Upper lobe of right lung (tissue), 1 donor: ENCODE results near the gene RCC1. TPM values are rescaled to one million over a fixed set of nuclear protein-coding genes. Genes with fewer than 3 reads are reported as not detected.
"Not testable (repeated sequence)": the region's sequence is repeated elsewhere in the genome, so short reads cannot be mapped to it uniquely, and the experiment has no call there.

ENCODE experiments used
- ATAC-seq: fragments of 200-7000 bp; cut with Tn5 transposase; one replicate; pipeline ENCODE4 v1.9.1; 2020; ENCODE audit warnings: mild to moderate bottlenecking, moderate library complexity
- DNase-seq: peaks from one replicate; pipeline ENCODE4 v3.0.0-alpha.2; 2020
- H3K27ac ChIP-seq: fragments of 200-600 bp; one replicate; pipeline ENCODE4 v1.8.0; 2022
- H3K27me3 ChIP-seq: fragments of 200-600 bp; one replicate; pipeline ENCODE4 v1.8.0; 2022; ENCODE audit warnings: mild to moderate bottlenecking
- H3K36me3 ChIP-seq: fragments of 200-600 bp; one replicate; pipeline ENCODE4 v1.8.0; 2022
- H3K4me1 ChIP-seq: fragments of 200-600 bp; one replicate; pipeline ENCODE4 v1.8.0; 2022
- H3K4me3 ChIP-seq: fragments of 200-600 bp; one replicate; pipeline ENCODE4 v1.8.0; 2022; ENCODE audit warnings: mild to moderate bottlenecking
- H3K9me3 ChIP-seq: fragments of 200-600 bp; one replicate; pipeline ENCODE4 v1.8.0; 2022
- intact Hi-C: fragments of 100-400 bp; cut with DNase I; formaldehyde crosslinking; loops from one replicate; pipeline ENCODE4 v1.11.0; 2022
- total RNA-seq: library from RNA; stranded (reverse); fragmentation: NEBNext Ultra II Directional; extraction: Animal tissue kit (Norgen Biotek cat#: 25700); gene quantifications from one replicate; pipeline ENCODE4 v1.2.1, GENCODE V29; 2021
- TF ChIP-seq, protein P1 (sequence below): fragments of 200-600 bp; IDR thresholded peaks from one replicate; pipeline ENCODE4 v1.8.0; 2022; ENCODE audit warnings: antibody characterized with exemption
- donor health status: DM: no; HTN: yes; CAD: no; lungs with severe emphysema.

RCC1 gene
- total RNA-seq, 1 donor from 2014 or later, result 27.9 TPM

DNA sequence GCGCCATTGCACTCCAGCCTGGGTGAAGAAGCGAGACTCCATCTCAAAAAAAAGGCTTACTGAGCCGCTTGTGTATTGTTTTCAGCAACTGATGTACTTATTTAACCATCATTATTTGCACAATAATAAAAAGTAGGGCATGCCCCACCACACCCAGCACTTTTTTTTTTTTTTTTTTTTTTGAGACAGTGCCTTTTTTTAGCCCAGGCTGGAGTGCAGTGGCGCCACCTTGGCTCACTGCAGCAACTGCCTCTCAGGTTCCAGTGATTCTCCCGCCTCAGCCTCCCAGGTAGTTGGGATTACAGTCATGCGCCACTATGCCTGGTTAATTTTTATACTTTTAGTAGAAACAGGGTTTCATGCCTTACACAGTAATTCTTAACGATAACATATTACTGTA, 34.8 kb downstream of the RCC1 start:
- Histone ChIP-seq H3K36me3 (peaks cover 22% of the 10 kb centered on the region), H3K4me3 (no peak overlapping the region), H3K27me3 (no peaks in the 10 kb centered on the region), H3K27ac (no peak overlapping the region), H3K4me1 (no peaks in the 10 kb centered on the region), H3K9me3 (no peaks in the 10 kb centered on the region)
- DNase-seq, result no peak
- TF ChIP-seq, protein P1, sequence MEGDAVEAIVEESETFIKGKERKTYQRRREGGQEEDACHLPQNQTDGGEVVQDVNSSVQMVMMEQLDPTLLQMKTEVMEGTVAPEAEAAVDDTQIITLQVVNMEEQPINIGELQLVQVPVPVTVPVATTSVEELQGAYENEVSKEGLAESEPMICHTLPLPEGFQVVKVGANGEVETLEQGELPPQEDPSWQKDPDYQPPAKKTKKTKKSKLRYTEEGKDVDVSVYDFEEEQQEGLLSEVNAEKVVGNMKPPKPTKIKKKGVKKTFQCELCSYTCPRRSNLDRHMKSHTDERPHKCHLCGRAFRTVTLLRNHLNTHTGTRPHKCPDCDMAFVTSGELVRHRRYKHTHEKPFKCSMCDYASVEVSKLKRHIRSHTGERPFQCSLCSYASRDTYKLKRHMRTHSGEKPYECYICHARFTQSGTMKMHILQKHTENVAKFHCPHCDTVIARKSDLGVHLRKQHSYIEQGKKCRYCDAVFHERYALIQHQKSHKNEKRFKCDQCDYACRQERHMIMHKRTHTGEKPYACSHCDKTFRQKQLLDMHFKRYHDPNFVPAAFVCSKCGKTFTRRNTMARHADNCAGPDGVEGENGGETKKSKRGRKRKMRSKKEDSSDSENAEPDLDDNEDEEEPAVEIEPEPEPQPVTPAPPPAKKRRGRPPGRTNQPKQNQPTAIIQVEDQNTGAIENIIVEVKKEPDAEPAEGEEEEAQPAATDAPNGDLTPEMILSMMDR, result no peak
- ATAC-seq, result no peak
- intact Hi-C loops, result no loop called here

DNA sequence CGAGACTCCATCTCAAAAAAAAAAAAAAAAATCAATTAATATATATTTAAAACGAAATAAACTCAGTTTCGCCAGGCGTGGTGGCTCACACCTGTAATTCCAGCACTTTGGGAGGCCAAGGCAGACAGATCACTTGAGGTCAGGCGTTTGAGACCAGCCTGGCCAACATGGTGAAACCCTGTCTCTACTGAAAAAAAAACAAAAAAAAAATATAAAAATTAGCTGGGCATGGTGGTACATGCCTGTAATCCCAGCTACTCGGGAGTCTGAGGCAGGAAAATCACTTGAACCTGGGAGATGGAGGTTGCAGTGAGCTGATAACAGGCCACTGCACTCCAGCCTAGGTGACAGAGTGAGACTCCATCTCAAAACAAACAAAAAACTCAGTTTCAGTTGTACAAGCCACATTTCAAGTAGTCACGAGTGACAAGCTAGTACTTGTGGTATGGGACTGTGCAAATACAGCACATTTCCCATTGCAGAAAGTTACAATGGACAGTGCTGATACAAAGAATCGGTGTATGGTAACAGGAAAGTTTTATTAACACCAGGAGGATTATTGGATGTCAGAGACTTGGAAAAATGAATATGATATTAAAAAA, 35.7 kb downstream of the RCC1 start:
- H3K4me3 ChIP-seq, H3K27me3 ChIP-seq, H3K4me1 ChIP-seq, DNase-seq, intact Hi-C loops, H3K9me3 ChIP-seq: not testable (repeated sequence)
- peak; percentile 89 for ATAC-seq
- peaks cover 13% of the 10 kb centered on the region for H3K36me3 ChIP-seq
- peak overlapping the region; percentile 11 for H3K27ac ChIP-seq

DNA sequence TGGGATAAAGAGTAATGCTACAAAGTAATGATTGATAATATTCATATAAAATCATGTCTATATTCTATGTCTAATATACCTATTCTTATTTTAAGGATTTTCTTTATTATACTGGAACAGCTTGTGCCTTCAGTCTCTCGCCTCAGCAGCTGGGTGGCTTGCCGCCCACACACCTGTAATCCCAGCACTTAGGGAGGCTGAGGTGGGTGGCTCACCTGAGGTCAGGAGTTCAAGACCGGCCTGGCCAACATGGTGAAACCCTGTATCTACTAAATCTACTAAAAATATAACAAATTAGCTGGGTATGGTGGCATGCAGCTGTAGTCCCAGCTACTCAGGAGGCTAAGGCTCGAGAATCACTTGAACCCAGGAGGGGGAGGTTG, 39.4 kb downstream of the RCC1 start:
- ATAC-seq, result no peak
- Histone ChIP-seq H3K27me3 (no peaks in the 10 kb centered on the region), H3K4me3 (no peak overlapping the region), H3K27ac (no peak overlapping the region), H3K36me3 (no peaks in the 10 kb centered on the region), H3K4me1 (no peaks in the 10 kb centered on the region), H3K9me3 (no peaks in the 10 kb centered on the region)
- TF ChIP-seq, protein P1, result no peak
- no peak for DNase-seq
- intact Hi-C loops, result no loop called here

DNA sequence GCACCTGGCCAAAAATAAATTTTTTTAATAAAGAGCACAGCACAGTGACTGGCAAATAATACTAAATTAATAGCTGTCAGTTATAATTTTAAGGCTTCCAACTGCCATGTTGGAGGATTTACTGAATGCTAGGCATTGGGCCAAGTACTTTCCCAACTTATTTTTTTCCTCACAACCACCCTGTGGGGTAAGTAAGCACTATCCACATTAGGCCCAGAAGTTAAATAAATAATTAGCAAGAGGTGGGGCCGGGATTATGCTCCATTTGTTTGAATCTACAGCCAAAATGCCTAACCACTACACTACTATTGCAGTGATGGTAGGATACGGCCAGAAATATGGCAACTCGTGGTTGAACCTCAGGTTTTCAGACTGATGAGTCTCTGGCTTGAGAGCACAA, 42.5 kb downstream of the RCC1 start:
- TF ChIP-seq, protein P1, result no peak

DNA sequence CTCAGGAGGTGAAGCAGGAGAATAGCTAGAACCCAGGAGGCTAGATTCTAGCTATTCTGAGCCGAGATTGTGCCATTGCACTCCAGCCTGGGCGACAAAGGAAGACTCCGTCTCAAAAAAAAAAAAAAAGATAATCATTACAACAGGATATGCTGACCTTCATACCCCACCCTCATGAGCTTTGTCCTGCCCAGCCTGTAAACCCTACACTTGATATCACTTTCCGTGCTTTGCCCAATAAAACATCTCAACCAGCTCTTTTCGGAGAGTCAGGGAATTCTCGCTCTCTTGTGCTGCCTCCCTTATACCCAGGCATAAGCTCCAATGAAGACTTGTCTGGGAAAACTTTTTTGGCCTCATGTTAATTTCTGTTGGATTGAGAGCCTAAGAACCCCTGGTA, 45.5 kb downstream of the RCC1 start:
- Histone ChIP-seq H3K9me3 (no peaks in the 10 kb centered on the region), H3K4me1 (peaks cover 5% of the 10 kb centered on the region), H3K27me3 (no peaks in the 10 kb centered on the region), H3K27ac (no peak overlapping the region), H3K36me3 (peaks cover 11% of the 10 kb centered on the region), H3K4me3 (no peak overlapping the region)
- ATAC-seq (no peak), DNase-seq (no peak)
- TF ChIP-seq, protein P1, result no peak
- intact Hi-C loops, result no loop called here

More for the DNA sequence above, 42.5 kb downstream of the RCC1 start:
- Histone ChIP-seq H3K9me3 (no peaks in the 10 kb centered on the region), H3K4me1 (no peaks in the 10 kb centered on the region), H3K27me3 (no peaks in the 10 kb centered on the region), H3K27ac (no peak overlapping the region), H3K36me3 (no peaks in the 10 kb centered on the region), H3K4me3 (no peak overlapping the region)
- no peak for DNase-seq
- no peak for ATAC-seq
- intact Hi-C loops, result no loop called here

DNA sequence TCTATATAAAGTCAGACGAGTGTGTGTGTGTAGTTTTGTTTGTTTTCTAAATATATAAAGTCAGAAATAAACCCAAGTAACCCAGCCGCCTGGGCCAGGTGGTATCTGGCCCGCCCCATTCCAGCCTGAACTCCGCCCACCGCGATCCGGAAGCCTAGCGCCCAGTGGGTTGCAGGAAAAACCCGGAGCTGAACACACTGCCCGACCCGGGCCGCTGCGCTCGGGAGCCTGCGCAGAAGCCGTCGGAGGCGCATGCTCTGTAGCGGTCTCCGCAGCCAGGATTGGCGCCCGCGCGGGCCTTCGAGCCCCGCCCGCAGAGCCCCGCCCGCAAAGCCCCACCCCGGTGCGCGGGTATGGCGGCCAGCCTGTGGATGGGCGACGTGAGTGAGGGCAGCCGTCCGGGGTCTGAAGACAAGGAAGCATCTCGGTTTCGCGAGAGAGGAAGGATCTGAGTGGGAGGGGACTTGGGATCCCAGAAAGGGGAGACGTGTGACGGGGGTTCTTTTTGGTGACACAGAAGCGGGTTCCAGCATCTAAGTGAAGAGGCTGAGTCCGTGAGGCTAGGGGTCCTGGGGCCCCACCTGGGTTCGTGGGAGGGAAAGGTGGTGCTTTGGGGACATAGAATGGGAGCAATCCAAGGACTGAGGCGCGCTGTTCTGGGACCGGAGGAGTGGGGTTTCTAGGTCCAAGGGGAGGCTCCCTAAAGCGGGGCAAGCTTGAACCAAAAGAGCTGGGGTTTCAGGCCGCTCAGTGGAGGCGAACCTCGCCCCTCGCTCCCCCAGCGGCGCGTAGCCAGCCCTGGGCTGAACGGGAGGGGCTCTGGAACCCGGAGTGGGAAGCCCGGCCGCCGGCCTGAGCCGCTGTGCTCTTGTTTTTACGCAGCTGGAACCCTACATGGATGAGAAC, 47.2 kb downstream of the RCC1 start, which contains the start of gene TRNAU1AP:
TSS of gene TRNAU1AP (plus strand) at position 328 of the 906 bp plus-strand sequence. CDS start at position 354, 26 bp downstream.
- no peaks in the 10 kb centered on the region for H3K27me3 ChIP-seq
- TF ChIP-seq, protein P1, result no peak
- DNase-seq (peak; percentile 99), ATAC-seq (peak; percentile 99)
- H3K4me1 ChIP-seq, result peaks cover 5% of the 10 kb centered on the region
- intact Hi-C loops, result no loop called here
- H3K4me3 ChIP-seq, result peak within 1 kb of the TSS; percentile 99
- H3K27ac ChIP-seq, result peak within 1 kb of the TSS; percentile 88
- H3K36me3 ChIP-seq, result peaks cover 22% of the 10 kb centered on the region
- no peaks in the 10 kb centered on the region for H3K9me3 ChIP-seq
